ENCODE measurements around the gene SPATA33. TPM values are rescaled to one million over a fixed set of nuclear protein-coding genes. Genes with fewer than 3 reads are reported as not detected.

The SPATA33 gene
- 2.7 and 3.1 TPM in 2 replicates for total RNA-seq

DNA sequence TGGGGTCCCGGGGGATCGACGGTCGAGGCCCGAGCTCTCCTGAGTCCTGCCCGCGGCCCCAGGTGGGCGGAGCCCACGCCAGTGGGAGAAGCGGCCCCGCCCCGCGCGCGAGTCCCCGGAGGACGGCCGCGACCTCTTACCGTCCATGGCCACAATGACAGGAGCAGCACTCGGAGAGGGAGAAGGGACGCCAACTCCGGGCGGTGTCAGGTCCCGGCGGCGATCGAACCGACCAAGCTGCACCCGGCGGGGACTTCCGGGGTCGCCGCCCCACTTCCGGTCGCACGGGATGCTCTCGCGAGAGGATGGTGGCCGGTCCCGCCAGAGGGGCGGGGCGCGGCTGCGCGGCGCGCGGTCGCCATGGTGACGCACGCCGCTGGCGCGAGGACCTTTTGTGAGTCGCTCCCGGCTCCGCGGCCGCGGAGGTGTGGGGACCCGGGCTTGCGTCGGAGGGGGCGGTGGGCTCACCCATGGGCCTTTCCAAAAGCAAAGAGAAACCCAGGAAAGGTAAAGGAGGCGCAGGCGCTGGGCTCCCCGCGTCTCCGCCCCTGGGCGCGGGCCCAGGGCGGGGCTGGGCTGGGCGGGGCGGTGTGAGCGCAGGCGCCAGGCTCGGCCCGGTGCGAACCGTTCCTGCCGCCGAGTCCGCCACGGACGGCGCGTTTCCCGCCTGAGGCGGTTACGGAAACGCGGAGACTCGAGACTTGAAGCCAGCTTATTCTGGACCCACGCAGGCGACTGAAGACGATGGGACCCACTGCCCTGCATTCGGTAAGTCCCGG is at the start of gene SPATA33, which contains the start of gene CHMP1A:
Gene SPATA33 (plus strand): TSS at position 395 of the 779 bp plus-strand sequence. CDS start 76 bp downstream, at position 471.
Gene CHMP1A (minus strand): TSS at position 267 of the 779 bp plus-strand sequence. CDS start 120 bp downstream, at position 147.

DNA sequence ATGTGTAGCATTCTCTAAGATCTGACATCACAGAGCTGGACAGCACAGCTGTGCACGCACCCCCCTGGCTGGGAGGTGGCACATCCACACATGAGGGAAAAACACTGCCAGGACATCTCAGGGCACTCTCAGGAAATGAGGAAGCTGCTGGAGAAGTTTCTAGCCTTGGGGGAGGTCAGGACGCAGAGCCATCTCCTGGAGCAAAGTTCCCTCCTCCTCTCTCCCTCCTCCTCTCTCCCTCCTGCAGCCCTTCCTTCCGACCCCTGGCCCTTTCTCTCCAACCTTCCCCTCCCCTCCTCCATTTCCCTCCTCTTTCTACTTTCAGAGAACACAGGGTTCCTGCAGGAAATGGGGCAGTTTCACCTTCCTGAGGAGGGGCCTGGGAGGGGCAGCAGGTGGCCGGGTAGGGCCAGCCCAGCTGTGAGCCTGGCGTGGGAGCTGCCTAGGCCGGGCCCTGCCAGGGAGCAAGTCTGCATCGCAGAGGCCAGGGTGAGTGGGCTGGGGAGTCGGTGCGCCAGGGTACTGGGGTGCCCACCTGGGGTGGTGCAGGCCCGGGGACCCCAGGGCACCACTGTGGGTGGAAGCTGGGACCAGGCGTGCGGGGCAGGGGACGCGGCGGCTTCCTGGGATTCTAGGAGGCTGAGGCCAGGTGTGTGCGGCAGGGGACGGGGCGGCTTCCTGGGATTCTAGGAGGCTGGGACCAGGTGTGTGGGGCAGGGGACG is 44.2 kb upstream of the SPATA33 start, which contains the start of gene DPEP1:
Gene DPEP1 (plus strand): TSS at position 412 of the 723 bp plus-strand sequence. CDS start 16,769 bp downstream, outside the sequence.

DNA sequence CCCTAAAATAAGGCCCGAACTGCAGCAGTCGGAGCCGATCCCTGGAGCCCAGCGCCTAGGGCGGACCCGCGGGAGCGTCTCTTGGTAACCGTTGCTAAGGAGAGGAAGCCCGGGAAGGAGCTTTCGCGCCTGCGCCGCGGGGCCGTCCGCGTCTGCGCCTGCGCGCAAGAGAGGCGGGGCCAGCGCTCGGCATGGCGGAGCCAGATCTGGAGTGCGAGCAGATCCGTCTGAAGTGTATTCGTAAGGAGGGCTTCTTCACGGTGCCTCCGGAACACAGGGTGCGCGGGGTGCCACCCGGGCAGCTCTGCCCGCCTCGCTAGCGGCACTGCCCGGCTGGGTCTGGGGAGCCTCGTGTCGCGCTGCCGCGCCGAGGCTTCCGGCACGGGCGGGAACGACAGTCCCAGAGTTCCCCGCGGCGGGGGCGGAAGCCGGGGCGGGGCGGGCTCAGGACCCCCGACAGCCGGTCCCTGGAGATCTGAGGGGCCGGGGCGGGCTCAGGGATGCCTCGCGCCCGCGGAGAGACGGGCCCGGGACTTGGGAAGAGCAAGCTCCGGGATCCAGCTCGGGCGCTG is 29.0 kb downstream of the SPATA33 start, which contains the start of gene CDK10:
Gene CDK10 (plus strand): TSS at position 170 of the 572 bp plus-strand sequence. CDS start 22 bp downstream, at position 192.

DNA sequence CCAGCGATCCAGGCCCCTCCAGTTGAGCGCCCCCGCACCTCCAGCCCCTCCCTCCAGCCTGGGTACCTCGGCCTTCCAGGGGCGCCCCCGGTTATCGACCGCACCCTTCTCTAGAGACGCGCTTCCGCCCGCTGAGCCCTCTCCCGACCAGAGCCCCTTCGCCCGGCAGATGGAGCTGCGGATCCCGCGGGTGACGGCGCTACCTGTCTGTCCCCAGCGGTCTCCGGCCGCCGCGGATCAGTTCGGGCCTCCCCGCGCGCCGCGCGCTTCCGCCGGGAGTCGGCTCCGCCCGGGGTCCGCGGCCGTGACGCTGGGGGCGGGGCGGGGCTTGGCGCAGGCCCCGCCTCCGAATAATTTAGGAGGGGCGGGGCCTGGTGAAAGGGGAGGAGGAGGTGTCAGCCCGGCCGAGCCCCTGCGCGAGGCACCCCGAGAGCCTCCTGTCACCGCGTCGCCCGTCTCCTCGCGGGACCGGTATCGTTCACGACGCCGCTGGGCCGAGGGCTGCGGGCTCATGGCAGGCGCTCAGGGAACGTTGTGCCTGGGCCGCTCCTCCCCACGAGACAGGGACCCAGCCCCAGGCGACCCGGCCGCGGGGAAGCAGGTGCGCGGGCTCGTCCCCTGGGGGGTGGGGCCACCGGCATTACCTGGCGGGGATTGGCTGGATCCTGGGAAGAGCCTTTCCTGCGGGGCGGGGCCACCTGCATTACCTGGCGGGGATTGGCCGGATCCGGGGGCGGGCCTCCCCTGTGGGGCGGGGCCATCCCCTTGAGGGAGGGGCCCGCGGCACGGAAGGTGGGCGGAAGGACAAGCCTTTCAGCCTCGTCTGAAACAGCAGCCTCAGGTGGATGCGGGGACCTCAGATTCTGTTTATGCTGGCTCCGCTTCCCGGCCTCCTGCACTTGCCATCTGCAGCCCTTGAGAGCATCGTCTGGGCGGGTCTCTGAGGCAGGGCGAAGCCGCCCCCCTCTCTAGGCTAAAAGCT is 44.1 kb downstream of the SPATA33 start, which contains the start of gene SPATA2L:
Gene SPATA2L (minus strand): TSS at position 281 of the 982 bp plus-strand sequence. CDS start 473 bp downstream, outside the sequence.

Other genes with a start within 250 kb of the SPATA33 start
- gene ANKRD11, start 167.3 kb upstream of the SPATA33 start, total RNA-seq, result 70.0 and 104 TPM in 2 replicates
- gene SPG7, start 149.4 kb upstream of the SPATA33 start, total RNA-seq, result 75.4 and 83.2 TPM in 2 replicates
- 2,509 and 2,570 TPM in 2 replicates for gene RPL13, start 97.2 kb upstream of the SPATA33 start, total RNA-seq
- gene CPNE7, start 82.1 kb upstream of the SPATA33 start, total RNA-seq, result 0.22 and 0.26 TPM in 2 replicates
- not detected in 2 replicates for gene DPEP1, start 44.2 kb upstream of the SPATA33 start, total RNA-seq
- 64.0 and 85.7 TPM in 2 replicates for gene CHMP1A, start 128 bp upstream of the SPATA33 start, total RNA-seq
- gene CDK10, start 28.9 kb downstream of the SPATA33 start, total RNA-seq, result 30.5 and 30.8 TPM in 2 replicates
- 5.2 and 5.9 TPM in 2 replicates for gene SPATA2L, start 43.9 kb downstream of the SPATA33 start, total RNA-seq
- gene VPS9D1, start 63.1 kb downstream of the SPATA33 start, total RNA-seq, result 10.2 and 12.5 TPM in 2 replicates
- 8.2 and 13.1 TPM in 2 replicates for gene ZNF276, start 63.7 kb downstream of the SPATA33 start, total RNA-seq
- gene FANCA, start 158.8 kb downstream of the SPATA33 start, total RNA-seq, result 7.4 and 8.8 TPM in 2 replicates
- gene SPIRE2, start 170.6 kb downstream of the SPATA33 start, total RNA-seq, result 2.2 TPM in 2 replicates
- gene TCF25, start 215.8 kb downstream of the SPATA33 start, total RNA-seq, result 166 and 179 TPM in 2 replicates

Measured in articular chondrocyte of knee joint (primary cell).